Stimulated activated CD4-positive, alpha-beta T cell treated with anti-CD3 and anti-CD28 coated beads, Interleukin-4, amount 100 ng/mL, for 24 hours (primary cell): ENCODE measurements around the gene LMF1.

Source experiments
- DNase-seq: peaks from one replicate; pipeline ENCODE4 v3.0.0-alpha.2; 2020

The LMF1 gene

GRCh38 chr16:876523-877241 lies 94.1 kb downstream of the LMF1 start:
- DNase-seq: no peak

GRCh38 chr16:876041-876335 lies 94.8 kb downstream of the LMF1 start:
- DNase-seq: no peak

- no peak for DNase-seq
Measured at GRCh38 chr16:875182-876040, 95.4 kb downstream of the LMF1 start.

- no peak for DNase-seq
Measured at GRCh38 chr16:874366-875181, 96.2 kb downstream of the LMF1 start.

- DNase-seq: no peak
Measured at GRCh38 chr16:873889-874288, 96.9 kb downstream of the LMF1 start.

GRCh38 chr16:873243-873661 lies 97.5 kb downstream of the LMF1 start:
- no peak for DNase-seq

GRCh38 chr16:872436-873242 lies 98.1 kb downstream of the LMF1 start:
- no peak for DNase-seq

- no peak for DNase-seq
Measured at GRCh38 chr16:871562-872345, 99.0 kb downstream of the LMF1 start.

GRCh38 chr16:870856-871561 lies 99.8 kb downstream of the LMF1 start:
- DNase-seq: no peak

DNA sequence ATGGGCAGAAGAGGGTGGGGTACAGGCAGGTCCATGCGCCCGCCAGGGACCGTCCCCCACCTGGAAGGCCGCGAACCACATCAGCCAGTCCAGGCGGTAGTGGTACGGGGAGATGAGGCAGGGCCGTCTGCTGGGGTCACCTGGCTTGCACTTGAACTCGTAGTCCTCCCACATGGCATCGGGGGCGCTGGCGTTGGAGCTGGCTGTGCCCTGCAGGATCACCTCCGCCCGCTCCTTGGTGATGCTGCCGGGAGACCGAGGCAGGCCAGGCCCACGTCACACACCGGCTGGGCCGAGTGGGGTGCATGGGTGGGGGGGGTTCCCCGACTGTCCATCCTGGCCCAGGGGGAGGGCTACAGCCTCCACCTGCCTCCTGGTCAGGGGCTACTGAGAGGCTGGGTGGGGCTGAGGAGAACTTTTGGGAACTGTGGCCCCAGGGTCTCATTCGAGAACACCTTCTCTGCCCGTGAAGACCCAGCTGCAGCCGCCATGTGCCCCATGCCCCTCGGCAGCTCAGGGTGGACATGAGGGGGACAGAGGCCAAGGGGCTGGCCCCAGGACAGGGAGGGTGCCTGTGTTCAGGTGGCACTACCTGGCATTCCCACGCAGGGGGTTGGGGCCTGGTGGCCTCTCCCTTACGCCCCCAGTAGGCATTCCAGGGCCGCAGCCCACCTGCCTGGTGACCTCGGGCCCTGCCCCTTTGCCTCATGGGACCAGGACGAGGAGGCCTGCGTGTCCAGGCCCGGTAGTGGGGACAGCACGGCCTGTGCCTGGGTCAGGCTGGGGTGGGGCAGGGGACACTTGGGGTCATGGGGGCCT lies 100.8 kb downstream of the LMF1 start:
- no peak for DNase-seq

- no peak for DNase-seq
Measured at GRCh38 chr16:868846-869822, 101.7 kb downstream of the LMF1 start.

DNA sequence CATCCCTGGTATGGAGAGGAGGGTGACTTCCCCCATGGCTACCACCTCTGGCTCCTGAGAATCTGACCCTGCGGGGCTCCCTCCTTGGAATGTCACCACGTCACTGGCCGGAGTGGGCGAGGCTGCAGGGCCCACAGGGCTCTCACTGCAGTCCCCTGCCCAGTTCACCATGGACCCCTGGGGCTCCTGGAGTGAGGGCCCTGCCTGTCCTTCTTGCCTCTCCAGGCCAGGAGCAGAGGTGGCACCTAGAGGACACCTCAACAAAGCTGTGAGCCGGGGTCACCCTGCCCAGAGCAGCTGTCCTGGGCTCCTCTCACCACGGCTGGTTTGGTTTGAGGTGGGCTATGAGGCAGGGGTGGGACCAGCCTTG lies 102.4 kb downstream of the LMF1 start:
- DNase-seq: no peak

DNA sequence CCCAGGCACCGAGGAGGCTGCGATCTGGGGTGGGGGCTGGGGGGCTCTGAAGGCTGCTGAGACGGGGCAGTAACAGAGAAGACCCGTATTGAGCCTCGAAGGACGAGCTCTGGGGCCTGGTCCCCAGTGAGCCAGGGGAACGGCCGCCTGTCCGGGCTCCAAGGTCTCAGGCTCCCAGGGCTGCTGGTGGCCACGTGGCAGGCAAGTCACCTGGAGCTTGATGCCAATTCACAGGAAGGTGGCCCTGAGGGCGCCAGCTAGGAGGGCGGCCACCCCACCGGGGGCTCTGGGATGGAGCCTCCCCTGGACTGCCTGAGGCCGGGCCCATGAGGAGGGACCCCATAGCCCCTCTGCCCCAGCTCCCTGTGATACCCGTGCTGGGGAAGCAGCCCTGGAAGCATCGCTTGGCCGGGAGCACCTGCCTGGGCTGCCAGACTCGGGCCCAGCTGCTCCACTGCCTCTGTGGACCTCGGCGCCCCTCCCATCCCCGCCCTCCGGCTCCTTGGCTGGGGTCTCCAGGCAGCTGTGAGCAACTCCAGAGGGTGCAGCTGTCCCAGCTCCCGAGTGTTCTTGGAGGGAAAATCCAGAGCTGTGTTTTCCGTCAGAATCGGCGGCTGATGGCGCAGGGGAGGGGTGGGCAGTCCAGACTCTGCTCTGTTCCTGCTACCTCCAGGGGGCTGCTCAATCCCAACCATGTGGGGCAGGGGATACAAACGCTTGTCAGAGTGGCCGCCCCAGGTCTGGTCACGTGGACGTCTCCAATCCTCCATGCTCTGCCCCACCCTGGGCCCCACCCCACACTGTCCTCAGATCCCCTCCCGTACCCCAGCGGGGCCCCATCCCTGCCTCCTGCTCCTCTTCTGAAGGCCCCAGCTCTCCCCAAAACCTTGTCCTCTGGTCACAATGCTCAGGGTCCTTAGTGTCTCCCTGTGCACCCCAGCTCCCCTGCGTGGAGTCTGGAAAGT lies 103.1 kb downstream of the LMF1 start:
- DNase-seq: no peak

- DNase-seq: no peak
Measured at GRCh38 chr16:866252-866896, 104.4 kb downstream of the LMF1 start.

DNA sequence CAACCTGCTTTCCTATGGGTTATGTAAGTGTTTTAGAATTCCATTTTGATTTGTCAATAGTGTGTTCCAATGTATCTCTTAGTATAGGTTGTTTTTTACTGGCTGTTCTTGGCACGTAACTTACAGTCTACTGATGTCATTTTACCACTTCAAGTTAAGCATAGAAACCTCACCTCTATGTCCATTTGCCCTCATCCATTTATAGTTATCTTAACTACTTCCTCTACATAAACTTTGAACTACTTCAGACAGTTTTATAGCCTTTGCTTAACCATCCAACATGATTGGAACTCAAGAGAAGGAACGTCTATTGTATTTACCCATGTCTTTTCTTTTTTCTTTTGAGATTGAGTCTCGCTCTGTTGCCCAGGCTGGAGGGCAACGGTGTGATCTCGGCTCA lies 105.8 kb downstream of the LMF1 start:
- DNase-seq: no peak

- no peak for DNase-seq
Measured at GRCh38 chr16:861446-861845, 109.3 kb downstream of the LMF1 start.

DNA sequence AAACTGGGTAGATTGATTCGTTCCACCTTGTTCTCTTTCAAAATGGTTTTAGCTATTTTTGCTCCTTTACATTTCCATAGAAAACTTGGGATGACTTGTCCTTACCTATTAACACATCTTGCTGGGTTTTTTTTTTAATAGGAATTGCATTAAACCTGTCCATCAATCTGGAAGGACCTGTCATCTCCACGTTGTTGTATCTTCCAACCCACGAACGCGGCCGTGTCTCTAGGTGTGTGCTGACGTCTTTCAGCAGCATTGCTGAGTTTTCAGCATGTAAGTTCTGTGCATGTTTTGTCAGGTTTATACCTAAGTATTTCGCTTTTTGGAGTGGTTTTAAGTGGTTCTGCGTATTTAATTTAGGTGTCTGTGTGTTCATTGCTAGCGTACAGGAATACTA lies 109.9 kb downstream of the LMF1 start:
- no peak for DNase-seq
